22Rv1 (cell line): ENCODE data around the gene PI4K2B.

ENCODE experiments used
- CTCF ChIP-seq: fragments of 450-650 bp; IDR thresholded peaks from 2 replicates; pipeline ENCODE4 v1.5.1; 2017; ENCODE audit warnings: mild to moderate bottlenecking
- ZFX ChIP-seq: fragments of 450-650 bp; IDR thresholded peaks from 2 replicates; pipeline ENCODE4 v1.6.1; 2017; ENCODE audit warnings: antibody characterized with exemption, borderline replicate concordance

- TF ChIP-seq CTCF (no peak), ZFX (no peak)
These were observed 72.8 kb downstream of the PI4K2B start for GRCh38 chr4:25306518-25307057.
